Mesenteric fat pad (tissue), 1 donor: ENCODE measurements around the gene CCDC141. TPM values are rescaled to one million over a fixed set of nuclear protein-coding genes. Genes with fewer than 3 reads are reported as not detected.
"Not testable (repeated sequence)": the region's sequence is repeated elsewhere in the genome, so short reads cannot be mapped to it uniquely, and the experiment has no call there.

Experiments
- DNase-seq: peaks from one replicate; pipeline ENCODE4 v3.0.0-alpha.2; 2020; ENCODE audit warnings: low spot score
- total RNA-seq: library from RNA; stranded (reverse); fragmentation: NEBNext Ultra II Directional; extraction: Animal tissue kit (Norgen Biotek cat#: 25700); gene quantifications from one replicate; pipeline ENCODE4 v1.2.1, GENCODE V29; 2021
- donor health status: DM: yes; HTN: yes; CAD: no.

The CCDC141 gene
- total RNA-seq, 1 donor from 2014 or later = 6.4 TPM

- DNase-seq = not testable (repeated sequence)
These were observed 67.3 kb downstream of the CCDC141 start for GRCh38 chr2:178982652-178983051.

GRCh38 chr2:178980815-178981214 is 69.1 kb downstream of the CCDC141 start:
- DNase-seq = no peak

DNA sequence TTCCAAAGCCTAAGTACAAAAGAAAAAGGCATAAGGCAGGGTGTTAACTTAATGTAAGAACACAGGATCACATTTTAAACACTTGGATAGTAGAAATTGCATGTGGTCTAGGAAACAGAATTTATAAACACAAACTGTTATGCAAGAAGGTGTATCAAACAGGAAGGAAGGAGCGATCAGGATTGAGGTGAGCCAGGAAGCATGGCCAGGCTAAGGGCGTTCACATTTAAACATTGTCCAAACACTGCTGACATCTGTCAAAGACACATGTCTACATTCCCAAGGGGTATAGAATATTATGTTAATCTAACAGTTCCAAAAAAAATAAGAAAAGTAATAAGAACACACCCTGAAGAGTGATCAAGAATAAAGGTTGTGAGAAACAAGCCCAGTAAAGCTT is 71.3 kb downstream of the CCDC141 start:
- DNase-seq = no peak

DNA sequence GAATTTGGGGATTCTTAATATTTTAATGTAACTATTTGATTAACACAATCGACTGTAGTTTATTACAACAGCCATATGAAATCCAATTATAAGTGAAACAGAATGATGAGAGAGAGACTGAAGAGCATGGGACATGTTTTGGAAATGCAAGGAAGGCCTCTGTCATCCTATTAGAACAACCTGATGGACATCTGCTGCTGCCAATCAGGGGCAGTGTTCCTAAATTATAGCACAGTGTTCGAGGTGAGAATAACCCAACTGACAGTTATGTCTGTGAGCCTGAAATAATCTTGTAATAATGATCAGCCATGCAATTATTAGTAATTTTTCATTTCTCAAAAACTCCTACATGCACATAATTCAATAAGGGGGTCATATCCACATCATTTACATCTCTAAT is 73.6 kb downstream of the CCDC141 start:
- DNase-seq = no peak

DNA sequence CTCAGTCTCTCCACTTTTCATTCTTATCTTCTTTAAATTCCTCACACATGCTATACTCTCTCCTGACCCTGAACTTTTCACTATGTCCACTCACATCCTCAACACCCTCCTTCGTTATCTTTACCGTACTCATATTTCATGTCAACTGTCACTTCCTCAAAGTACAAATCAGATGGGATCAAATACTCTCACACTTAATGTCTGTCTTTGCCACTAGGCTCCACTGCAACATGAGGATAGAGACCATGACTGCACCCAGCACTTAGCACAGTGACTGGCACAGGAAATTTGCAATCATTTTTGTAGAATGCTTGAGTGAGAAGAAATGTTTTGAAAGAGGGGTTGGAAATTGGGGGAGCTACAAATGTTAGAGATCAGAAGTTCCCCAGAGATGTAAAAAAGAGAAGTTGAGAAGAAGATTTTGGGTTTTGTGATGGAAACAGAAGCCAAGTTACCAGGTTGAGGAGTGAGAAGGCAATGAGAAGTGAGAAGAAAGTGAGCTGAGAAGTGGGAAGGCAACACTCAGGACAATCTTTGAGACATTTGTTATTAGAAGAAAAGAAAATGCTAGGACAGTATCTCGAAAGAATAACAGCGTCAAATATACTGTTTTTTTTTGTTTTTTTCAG is 87.0 kb downstream of the CCDC141 start:
- no peak for DNase-seq

GRCh38 chr2:178962152-178962551 is 87.8 kb downstream of the CCDC141 start:
- no peak for DNase-seq

DNA sequence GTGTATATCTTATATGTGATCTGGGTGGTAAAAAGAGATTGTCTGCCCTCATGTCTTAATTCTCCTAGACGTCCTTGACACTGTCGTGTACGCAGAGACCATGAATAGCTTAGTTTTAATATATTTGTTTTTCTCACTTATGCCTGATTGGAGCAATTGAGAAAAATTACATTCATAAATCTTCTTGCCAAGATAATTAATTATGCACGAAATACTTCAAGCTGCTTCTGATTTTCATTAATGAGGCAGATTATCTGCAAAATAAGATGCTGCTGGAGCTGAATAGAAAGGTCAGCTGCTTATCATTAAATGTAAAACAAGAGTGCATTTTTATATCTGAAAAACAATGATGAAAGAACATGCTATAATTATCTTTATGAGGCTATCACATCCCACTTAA is 95.9 kb downstream of the CCDC141 start:
- no peak for DNase-seq

DNA sequence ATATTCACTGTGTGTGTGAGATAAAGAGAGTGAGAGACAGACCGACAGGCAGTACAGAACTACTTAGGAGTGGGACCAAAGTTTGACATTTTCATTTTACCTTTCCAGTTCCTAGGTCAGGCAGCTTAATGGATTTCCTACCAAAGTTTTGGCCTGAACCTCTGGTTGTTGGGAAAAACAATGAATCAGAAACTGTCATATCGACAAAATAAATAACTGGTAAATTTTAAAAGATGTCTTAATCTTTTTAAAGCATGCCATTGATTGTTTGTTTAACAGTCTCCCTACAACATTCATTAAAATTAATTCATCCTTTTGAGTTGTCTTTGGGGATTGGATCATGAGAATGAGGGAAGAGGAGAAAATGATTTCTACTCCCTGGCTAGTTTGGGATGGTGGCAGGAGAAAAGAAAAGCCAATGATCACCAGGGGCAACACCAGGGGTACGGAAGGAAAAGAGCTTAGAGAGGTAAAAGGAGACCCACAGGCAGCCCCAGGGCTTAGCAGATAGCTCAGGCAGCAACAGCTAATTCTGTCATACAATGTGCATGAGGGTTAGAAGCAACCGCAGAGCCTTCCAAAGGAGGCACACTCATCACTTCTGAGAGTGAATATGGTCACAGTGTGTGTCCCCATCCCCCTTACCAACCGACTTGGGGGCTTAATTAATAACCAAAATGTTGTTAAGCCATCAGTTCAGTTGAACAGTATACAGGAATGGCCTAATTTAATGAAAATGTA is 98.5 kb downstream of the CCDC141 start:
- no peak for DNase-seq

- no peak for DNase-seq
These were observed 100.4 kb downstream of the CCDC141 start for GRCh38 chr2:178949584-178949983.

GRCh38 chr2:178949151-178949550 is 100.8 kb downstream of the CCDC141 start:
- DNase-seq = no peak

DNA sequence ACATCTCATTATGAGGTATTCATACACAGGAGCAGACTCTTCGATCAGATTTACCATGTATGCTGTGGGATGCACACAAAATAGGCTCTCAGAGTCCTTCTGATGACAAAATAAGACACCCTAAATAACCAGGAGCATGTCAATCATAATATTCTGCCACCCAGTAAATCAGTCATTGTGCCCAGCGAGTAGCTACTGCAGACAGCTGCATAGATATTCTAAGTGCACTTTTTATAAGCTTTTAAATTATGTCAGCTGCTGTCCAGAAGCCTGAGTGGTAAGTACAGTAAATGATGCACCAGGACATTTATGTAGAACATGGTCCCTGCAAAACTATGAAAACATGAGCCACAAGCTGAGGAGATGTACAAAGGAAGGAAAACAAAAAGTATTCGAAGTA is 102.9 kb downstream of the CCDC141 start:
- no peak for DNase-seq

DNA sequence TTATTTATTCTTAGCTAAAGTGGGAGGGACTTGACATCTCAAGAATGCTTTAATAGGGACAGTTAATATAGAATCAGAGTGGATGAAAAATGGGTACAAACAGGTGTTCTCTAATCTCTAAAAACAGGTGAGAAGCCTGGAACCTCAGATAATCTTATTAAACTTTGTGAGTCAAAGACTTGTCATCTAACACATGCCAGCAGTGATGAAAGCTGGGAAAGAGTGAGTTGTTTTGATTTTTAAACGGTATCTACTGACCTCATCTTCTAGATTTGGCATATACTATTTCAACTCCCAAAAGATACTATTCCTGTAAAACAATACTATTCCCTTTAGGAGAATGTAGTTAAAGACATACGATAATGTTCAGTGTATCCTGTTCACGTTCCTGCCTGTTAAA is 103.4 kb downstream of the CCDC141 start:
- no peak for DNase-seq

GRCh38 chr2:178943745-178944144 is 106.2 kb downstream of the CCDC141 start:
- no peak for DNase-seq

- DNase-seq = no peak
These were observed 115.4 kb downstream of the CCDC141 start for GRCh38 chr2:178934571-178934970.

- DNase-seq = no peak
These were observed 116.4 kb downstream of the CCDC141 start for GRCh38 chr2:178933493-178933892.

DNA sequence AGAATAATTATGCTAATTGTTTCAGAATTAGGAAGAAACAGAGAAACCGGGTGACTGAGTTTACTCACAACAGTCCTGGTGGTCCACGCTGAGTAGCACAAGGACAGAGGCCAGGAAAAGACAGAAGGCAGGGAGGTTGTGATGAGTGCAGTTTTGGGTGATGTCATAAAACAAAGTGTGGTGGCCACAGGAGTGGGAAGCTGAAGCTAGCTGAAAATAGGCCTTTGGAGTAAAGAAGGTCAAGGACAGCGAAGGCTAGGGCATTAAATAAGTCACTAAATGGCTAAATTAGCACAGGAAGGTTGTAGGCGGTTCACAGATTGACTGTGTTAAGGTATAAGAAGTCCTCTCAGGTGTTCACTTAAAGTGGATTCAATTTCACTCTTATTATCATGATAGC is 121.9 kb downstream of the CCDC141 start:
- no peak for DNase-seq

GRCh38 chr2:178927173-178927572 is 122.8 kb downstream of the CCDC141 start:
- no peak for DNase-seq

DNA sequence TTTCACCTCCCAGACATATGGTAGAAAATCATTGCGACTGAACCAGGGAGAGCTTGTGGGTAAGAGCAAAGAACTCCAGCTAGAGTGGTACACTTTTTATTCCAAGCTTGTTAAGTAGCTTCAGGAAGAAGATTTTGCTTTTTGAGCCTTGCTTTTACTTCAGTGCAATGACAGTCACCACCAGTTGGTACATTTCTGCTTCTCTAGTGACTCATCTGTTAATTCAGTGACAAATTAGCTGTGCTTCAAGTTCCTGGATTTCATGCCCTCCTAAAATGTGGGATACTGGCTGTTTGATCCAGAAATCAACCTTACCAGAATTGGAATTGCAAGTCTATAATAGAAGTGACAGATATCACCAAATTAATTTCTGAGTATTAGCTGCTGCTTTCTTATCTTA is 125.1 kb downstream of the CCDC141 start:
- no peak for DNase-seq

GRCh38 chr2:178923546-178923945 is 126.4 kb downstream of the CCDC141 start:
- DNase-seq = no peak

- no peak for DNase-seq
These were observed 128.9 kb downstream of the CCDC141 start for GRCh38 chr2:178920916-178921513.

- no peak for DNase-seq
These were observed 132.4 kb downstream of the CCDC141 start for GRCh38 chr2:178917555-178917954.

DNA sequence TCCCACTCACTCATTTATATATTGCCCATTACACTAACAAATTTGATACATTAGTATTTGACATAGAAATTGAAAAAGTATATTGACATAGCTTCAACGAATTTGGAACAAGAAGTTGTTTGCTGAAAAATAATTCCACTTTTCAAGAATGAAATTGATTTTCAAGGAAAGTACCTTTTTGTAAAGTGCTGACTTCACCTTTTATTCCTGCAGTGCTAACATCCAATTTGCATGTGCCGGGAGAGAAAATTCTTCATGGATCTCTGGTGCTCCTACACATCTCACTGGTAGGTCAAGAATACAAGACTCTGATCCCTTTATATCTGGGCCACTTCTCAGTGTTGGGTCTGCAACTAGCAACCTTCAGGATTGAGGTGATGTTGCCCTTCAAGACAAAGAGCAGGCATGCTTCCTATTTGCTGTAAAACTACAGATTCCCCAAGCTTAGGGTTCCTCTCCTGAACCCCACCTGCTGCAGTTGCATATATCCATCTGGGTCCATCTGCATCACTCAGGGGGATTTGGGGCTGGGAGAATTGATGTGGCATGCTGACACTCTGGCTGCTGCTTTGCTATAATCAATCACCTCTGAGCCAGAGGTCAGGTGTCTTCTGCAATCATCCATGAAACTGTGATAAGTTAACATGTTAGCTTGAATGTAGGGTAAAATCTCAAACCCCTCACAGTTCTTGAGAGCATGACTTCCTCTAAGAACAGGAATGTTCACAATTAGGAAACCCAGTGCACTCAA is 134.3 kb downstream of the CCDC141 start:
- DNase-seq = no peak
